Tibial nerve (tissue), 4 donors: Measurements from ENCODE around the gene VASP. TPM values are rescaled to one million over a fixed set of nuclear protein-coding genes. Genes with fewer than 3 reads are reported as not detected.

Source experiments
- DNase-seq, 2 donors: peaks; one replicate each; pipeline ENCODE4 v3.0.0-alpha.2; 2019; ENCODE audit warnings: low spot score in 2 of 2
- H3K27ac ChIP-seq, 4 donors: fragments of 200-600 bp; sonication (generic) in 3 of 4; one replicate each; pipeline ENCODE4 v1.5.1; 2017 to 2019; ENCODE audit warnings: mild to moderate bottlenecking in 1 of 4
- H3K27me3 ChIP-seq, 2 donors: fragments of 200-600 bp; sonication (generic) in 1 of 2; one replicate each; pipeline versions ENCODE4 v1.5.1 to v1.6.0; 2017 to 2019
- H3K36me3 ChIP-seq, 3 donors: fragments of 200-600 bp; sonication (generic); one replicate each; pipeline ENCODE4 v1.5.1; 2018 to 2019
- H3K4me1 ChIP-seq, 4 donors: fragments of 200-600 bp; sonication (generic) in 3 of 4; one replicate each; pipeline ENCODE4 v1.5.1; 2017 to 2019
- H3K4me3 ChIP-seq, 4 donors: fragments of 200-600 bp; sonication (generic) in 3 of 4; one replicate each; pipeline ENCODE4 v1.5.1; 2017 to 2019; ENCODE audit warnings: mild to moderate bottlenecking in 1 of 4, moderate library complexity in 1 of 4
- H3K9me3 ChIP-seq, 4 donors: fragments of 200-600 bp; sonication (generic) in 3 of 4; one replicate each; pipeline ENCODE4 v1.5.1; 2017 to 2019
- EP300 ChIP-seq, 2 donors: sonication (generic); formaldehyde crosslinking; IDR thresholded peaks; one replicate each; pipeline ENCODE4 v1.6.1; 2017; ENCODE audit warnings: antibody characterized with exemption in 2 of 2, mild to moderate bottlenecking in 1 of 2
- POLR2A ChIP-seq, 2 donors: fragments of 450-650 bp; IDR thresholded peaks; one replicate each; pipeline ENCODE4 v1.6.1; 2017; ENCODE audit warnings: antibody characterized with exemption in 2 of 2, mild to moderate bottlenecking in 2 of 2, moderate library complexity in 2 of 2
- WGBS, 2 donors: methylation state at CpG; one replicate each; pipeline ENCODE4 v1.1.5; 2018; 5-methylcytosine and 5-hydroxymethylcytosine counted together
- total RNA-seq, 4 donors: library from RNA; depleted of rRNA; stranded (reverse); fragments of >200 nt; gene quantifications; one replicate each; pipeline ENCODE4 v1.1.0, GENCODE V29; 2016
- TF ChIP-seq, protein P1 (sequence below), 5 experiments: fragments of 200-600 bp in 3 of 5; fragments of 450-650 bp in 2 of 5; sonication (generic) in 3 of 5; IDR thresholded peaks; one replicate each; pipeline ENCODE4 v1.5.1; 2016 to 2019; ENCODE audit warnings: antibody characterized with exemption in 5 of 5, mild to moderate bottlenecking in 3 of 5, moderate library complexity in 2 of 5

VASP gene
- total RNA-seq, 4 donors from 2014 or later, result 39.1 to 74.4 (median 59.2) TPM

DNA sequence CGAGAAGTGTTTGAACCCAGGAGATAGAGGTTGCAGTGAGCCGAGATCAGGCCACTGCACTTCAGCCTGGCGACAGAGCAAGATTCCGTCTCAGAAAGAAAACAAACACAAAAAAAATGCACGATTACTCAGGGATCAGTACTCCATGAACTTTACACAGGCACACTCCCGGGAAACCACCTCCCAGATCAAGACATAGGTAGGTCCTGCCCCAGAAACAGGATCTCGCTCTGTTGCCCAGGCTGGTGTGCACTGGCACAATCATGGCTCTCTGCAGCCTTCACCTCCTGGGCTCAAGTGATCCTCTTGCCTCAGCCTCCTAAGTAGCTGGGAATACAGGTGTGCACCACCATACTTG is 11.2 kb downstream of the VASP start:
- TF ChIP-seq EP300 (IDR thresholded peaks at IDR 0.05) (no peak), POLR2A (IDR thresholded peaks at IDR 0.05) (no peak)
- TF ChIP-seq, protein P1, sequence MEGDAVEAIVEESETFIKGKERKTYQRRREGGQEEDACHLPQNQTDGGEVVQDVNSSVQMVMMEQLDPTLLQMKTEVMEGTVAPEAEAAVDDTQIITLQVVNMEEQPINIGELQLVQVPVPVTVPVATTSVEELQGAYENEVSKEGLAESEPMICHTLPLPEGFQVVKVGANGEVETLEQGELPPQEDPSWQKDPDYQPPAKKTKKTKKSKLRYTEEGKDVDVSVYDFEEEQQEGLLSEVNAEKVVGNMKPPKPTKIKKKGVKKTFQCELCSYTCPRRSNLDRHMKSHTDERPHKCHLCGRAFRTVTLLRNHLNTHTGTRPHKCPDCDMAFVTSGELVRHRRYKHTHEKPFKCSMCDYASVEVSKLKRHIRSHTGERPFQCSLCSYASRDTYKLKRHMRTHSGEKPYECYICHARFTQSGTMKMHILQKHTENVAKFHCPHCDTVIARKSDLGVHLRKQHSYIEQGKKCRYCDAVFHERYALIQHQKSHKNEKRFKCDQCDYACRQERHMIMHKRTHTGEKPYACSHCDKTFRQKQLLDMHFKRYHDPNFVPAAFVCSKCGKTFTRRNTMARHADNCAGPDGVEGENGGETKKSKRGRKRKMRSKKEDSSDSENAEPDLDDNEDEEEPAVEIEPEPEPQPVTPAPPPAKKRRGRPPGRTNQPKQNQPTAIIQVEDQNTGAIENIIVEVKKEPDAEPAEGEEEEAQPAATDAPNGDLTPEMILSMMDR (IDR thresholded peaks at IDR 0.05), result no peak
- Histone ChIP-seq H3K36me3 (peaks cover 0 to 68% (median 22%) of the 10 kb centered on the region in 3 donors), H3K9me3 (no peaks in the 10 kb centered on the region), H3K27ac (no peak overlapping the region), H3K4me3 (no peak overlapping the region), H3K4me1 (peaks cover 0 to 34% (median 20%) of the 10 kb centered on the region in 4 donors), H3K27me3 (no peaks in the 10 kb centered on the region)
- DNase-seq, result no peak
- WGBS, 2 donors, result 85 to 88% methylated on average over 7 of the region's 7 CpGs

DNA sequence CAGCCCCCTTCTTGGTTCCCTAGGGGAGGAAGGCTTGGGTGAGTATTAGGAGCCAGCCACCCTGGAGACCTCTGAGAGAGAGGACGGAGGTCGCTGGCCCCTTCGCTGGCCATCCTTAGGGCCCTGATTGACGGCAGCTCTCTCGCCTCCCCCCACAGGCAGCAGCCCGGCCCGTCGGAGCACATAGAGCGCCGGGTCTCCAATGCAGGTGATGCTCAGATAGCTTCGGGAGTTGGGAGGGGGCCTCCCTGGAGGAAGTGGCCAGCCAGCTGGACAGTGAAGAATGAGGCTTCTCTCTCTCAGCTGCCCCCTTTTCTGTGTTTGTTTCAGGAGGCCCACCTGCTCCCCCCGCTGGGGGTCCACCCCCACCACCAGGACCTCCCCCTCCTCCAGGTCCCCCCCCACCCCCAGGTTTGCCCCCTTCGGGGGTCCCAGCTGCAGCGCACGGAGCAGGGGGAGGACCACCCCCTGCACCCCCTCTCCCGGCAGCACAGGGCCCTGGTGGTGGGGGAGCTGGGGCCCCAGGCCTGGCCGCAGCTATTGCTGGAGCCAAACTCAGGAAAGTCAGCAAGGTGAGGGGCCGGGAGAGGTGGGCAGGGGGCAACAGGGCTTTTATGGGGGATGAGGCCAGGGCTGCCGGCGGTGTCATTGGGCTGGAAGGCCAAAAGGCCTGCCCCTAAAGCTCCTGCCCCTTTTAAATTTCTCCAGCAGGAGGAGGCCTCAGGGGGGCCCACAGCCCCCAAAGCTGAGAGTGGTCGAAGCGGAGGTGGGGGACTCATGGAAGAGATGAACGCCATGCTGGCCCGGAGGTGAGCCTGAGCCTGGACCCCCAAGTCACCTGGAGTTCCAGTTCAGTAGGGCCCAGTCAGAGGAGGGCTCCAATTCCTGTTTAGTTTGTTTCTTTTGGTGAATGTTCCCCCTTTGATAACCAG is 15.0 kb downstream of the VASP start:
- Histone ChIP-seq H3K4me3 (no peak overlapping the region), H3K36me3 (peaks cover 2 to 85% (median 26%) of the 10 kb centered on the region in 3 donors), H3K9me3 (no peaks in the 10 kb centered on the region), H3K27me3 (no peaks in the 10 kb centered on the region), H3K4me1 (peaks cover 0 to 24% (median 4%) of the 10 kb centered on the region in 4 donors), H3K27ac (no peak overlapping the region)
- WGBS, 2 donors, result 81% methylated on average over 19 to 24 of the region's 24 CpGs
- TF ChIP-seq POLR2A (IDR thresholded peaks at IDR 0.05), result no peak
- TF ChIP-seq EP300 (IDR thresholded peaks at IDR 0.05), result no peak
- TF ChIP-seq, protein P1 (IDR thresholded peaks at IDR 0.05), result no peak
- DNase-seq, result no peak

DNA sequence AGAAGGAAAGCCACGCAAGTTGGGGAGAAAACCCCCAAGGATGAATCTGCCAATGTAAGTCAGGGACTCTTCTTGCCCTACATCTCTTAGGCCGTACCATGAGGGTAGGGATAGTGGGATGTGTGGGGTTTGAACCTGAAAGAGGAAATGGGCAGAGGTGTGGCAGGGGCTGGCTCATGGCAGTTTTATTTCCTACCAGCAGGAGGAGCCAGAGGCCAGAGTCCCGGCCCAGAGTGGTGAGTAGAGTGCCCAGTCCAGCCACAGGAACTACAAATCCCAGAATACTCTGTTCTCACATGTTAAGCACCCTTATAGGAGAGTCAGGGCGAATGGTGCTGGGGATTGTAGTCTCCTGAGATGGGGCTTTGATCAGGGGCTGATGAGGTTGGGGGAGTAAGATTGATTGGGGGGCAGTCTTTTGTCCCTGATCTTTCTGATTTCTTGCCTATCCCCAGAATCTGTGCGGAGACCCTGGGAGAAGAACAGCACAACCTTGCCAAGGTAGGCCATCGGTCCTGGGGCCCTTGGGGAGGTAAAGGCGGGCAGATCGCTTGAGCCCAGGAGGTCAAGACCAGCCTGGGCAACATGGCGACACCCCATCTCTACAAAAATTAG is 16.5 kb downstream of the VASP start:
- Histone ChIP-seq H3K36me3 (peaks cover 2 to 70% (median 14%) of the 10 kb centered on the region in 3 donors), H3K27me3 (no peaks in the 10 kb centered on the region), H3K4me3 (no peak overlapping the region), H3K27ac (peak overlapping the region in 1 of 4 donors; percentile 67), H3K9me3 (no peaks in the 10 kb centered on the region), H3K4me1 (peaks cover 0 to 36% (median 5%) of the 10 kb centered on the region in 4 donors)
- TF ChIP-seq, protein P1 (IDR thresholded peaks at IDR 0.05), result peak; percentile 90 to 94 (median 92)
- TF ChIP-seq EP300 (IDR thresholded peaks at IDR 0.05) (peak; percentile 15 to 46), POLR2A (IDR thresholded peaks at IDR 0.05) (no peak)
- DNase-seq, result peak in 1 of 2 donors; percentile 77
- 61 to 64% methylated on average over 9 of the region's 9 CpGs for WGBS, 2 donors

DNA sequence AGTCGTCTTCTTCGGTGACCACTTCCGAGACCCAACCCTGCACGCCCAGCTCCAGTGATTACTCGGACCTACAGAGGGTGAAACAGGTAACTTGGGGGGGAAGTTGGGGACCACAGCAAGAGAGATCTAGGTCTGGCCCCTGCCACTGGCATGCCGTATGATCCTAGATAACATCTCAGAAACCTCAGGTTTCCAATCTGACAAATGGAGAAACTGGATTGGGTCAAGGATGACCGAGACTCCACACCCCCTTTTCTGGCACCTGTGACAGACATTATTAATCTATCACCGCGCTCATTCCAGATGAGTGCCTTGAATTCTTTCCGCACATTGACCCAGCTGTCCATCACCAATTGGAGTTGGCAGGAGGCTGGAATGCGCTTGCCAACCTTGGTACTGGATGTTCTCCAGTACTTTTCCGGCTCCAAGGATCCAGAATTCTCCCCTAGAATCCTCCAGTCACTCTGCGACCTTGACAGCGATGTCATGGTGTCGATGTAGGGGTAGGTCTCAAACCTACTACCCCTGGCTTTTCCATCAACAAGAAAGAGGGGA is 17.4 kb downstream of the VASP start:
- DNase-seq, result no peak
- peaks cover 0 to 44% (median 9%) of the 10 kb centered on the region in 4 donors for H3K4me1 ChIP-seq
- WGBS, 2 donors, result 90 to 94% methylated on average over 15 of the region's 15 CpGs
- peaks cover 2 to 61% (median 13%) of the 10 kb centered on the region in 3 donors for H3K36me3 ChIP-seq
- H3K4me3 ChIP-seq, result no peak overlapping the region
- peaks cover 0 to 8% of the 10 kb centered on the region in 2 donors for H3K27me3 ChIP-seq
- no peaks in the 10 kb centered on the region for H3K9me3 ChIP-seq
- H3K27ac ChIP-seq, result peak overlapping the region in 1 of 4 donors; percentile 67
- TF ChIP-seq EP300 (IDR thresholded peaks at IDR 0.05) (no peak), POLR2A (IDR thresholded peaks at IDR 0.05) (no peak)
- TF ChIP-seq, protein P1 (IDR thresholded peaks at IDR 0.05), result no peak
